HG03565 (cell line): Measurements from ENCODE around the gene TMEM14C.
"Not testable (repeated sequence)": the region's sequence is repeated elsewhere in the genome, so short reads cannot be mapped to it uniquely, and the experiment has no call there.

ENCODE experiments used
- ATAC-seq: cut with Tn5 transposase; IDR thresholded peaks from one replicate; pipeline ENCODE4 v1.9.1; 2021; ENCODE audit warnings: mild to moderate bottlenecking, moderate library complexity; ENCODE audit not compliant: unreplicated experiment

Gene TMEM14C

DNA sequence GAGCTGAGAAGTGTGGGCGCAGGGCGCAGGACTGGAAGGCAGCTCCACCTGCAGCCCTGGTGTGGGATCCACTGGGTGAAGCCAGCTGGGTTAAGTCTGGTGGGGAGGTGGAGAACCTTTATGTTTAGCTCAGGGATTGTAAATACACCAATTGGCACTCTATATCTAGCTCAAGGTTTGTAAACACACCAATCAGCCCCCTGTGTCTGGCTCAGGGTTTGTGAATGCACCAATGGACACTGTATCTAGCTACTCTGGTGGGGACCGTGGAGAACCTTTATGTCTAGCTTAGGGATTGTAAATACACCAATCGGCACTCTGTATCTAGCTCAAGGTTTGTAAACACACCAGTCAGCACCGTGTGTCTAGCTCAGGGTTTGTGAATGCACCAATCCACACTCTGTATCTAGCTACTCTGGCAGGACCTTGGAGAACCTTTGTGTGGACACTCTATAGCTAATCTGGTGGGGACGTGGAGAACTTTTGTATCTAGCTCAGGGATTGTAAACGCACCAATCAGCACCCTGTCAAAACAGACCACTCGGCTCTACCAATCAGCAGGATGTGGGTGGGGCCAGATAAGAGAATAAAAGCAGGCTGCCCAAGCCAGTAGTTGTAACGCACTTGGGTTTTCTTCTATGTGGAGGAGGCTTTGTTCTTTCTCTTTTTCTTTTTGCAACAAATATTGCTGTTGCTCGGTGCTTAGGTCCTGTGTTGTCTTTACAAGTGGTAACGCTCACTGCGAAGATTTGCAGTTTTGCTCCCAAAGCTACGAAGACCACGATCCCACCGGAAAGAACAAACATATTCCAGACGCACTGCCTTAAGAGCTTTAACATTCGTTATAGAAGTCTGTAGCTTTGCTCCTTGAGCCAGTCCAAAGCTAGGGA, 1.7 kb upstream of the TMEM14C start:
- not testable (repeated sequence) for ATAC-seq

DNA sequence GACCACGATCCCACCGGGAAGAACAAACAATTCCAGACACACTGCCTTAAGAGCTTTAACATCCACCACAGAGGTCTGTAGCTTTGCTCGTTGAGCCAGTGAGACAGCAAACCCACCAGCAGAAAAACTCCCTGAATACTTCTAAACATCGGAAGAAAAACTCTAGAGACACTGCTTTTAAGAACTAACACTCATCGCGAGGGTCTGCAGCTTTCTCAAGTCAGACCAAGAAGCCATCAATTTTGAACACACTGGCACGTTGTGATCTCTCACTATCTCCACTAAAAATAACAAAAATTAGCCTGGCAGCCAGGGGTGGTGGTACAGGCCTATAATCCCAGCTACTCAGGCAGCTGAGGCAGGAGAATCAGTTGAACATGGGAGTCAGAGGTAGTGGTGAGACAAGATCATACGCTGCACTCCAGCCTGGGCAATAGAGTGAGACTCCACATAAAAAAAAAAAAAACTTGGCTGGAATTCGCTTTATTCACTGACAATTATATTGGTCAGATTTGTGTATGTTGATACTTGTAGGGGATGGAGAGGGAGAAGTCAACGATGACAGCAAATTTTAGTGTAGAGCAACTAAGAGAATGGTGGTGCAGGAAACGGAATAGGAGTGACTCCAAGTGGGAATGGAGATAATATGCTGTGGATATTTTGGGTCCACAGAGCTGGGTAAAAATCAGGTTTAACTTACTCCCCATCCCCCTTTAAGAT, 860 bp upstream of the TMEM14C start:
- no peak for ATAC-seq

DNA sequence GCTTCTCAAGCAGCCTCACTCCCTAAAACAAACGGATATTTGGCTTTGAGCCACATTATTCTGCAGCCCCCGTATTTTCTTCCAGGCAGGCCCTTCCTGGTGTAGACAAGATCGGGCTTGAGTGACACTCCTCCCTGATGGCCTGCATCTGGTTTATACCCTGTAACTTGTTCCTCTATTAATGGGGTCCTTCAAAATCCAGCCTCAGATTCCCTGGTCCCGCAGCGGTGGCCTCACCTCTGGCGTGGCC, 375 bp upstream of the TMEM14C start:
- no peak for ATAC-seq

DNA sequence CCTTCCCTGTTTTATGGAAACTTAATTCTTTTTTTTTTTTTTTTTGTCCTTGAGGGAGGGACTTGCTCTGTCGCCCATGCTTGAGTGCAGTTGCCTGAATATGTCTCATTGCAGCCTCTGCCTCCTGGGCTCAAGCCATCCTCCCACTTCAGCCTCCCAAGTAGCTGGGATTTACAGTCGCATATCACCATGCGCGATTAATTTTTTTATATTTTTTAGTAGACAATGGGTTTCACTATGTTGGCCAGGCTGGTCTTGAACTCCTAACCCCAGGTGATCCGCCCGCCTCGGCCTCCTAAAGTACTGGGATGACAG, 654 bp downstream of the TMEM14C start:
- no peak for ATAC-seq

DNA sequence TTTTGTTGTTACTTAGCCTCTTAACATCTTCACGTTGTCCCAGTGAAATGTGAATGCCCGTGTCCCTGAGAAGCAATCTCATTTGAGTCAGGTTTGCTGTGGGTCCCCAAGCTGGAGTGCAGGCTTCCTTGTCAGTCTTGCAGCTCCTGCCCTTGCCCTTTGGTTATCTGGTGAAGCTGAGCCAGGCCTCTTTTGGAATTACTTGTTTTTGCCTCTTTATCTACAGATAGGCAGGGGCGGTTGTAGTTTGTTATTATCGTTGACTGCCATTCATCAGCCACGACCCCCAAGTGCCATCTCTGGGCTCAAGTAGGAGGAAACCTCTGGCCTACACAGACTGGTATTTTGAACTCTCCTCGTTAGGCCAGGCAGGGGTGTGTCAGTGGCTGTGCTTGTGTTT, 2.2 kb downstream of the TMEM14C start:
- no peak for ATAC-seq

DNA sequence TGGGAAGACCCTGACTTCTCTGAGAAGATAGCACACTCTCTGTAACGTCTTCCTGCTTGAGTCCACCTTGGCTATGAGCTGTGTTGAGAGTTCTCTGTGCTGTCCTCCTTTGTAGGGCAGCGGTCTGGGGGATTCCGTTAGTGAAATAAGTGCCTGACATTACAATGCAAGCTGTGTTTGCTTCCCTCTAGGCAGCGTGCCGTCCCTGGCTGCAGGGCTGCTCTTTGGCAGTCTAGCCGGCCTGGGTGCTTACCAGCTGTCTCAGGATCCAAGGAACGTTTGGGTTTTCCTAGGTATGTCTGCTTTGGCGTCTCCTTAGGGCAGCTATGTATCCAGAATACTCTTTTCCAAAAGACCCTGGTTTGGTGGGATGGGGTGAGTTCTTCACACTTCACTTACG, 2.8 kb downstream of the TMEM14C start:
- ATAC-seq: no peak

DNA sequence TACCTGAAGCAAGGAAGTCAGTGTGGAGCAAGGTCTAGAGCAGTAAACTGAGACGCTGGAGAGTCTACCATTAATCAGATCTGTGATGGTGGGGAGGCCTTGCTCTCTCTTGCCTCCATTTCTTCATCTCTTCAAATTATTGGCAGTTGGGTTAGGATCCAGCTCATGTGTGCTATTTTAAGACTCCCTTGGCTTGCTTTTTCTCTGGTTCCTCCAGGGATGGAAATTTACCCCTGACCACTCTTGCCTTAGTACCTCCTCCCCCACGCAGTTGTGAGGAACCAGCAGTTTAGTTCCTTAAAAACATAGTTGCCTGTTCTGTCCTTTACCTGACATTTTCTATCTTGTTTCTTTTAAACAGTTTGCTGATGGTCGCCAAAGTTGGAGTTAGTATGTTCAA, 7.4 kb downstream of the TMEM14C start:
- no peak for ATAC-seq

DNA sequence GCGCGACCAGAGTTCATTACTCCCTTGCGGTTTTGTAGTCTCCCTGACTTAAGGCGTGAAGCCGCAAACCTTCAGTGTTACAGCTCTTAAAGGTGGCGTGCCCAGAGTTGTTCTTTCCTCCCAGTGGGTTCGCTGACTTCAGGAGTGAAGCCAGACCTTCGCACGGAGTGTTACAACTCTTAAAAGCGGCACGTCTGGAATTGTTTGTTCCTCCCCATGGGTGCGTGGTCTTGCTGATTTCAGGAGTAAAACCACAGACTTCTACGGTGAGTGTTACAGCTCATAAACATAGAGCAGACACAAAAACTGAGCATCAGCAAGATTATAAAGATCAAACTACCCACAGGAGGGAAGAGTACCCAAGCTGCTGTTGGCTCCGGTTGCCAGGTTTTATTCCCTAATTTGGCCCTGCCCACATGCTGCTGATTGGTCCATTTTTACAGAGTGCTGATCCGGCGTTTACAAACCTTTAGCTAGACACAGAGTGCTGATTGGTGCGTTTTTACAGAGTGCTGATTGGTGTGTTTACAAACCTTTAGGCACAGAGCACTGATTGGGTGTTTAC, 10.4 kb downstream of the TMEM14C start:
- no peak for ATAC-seq

DNA sequence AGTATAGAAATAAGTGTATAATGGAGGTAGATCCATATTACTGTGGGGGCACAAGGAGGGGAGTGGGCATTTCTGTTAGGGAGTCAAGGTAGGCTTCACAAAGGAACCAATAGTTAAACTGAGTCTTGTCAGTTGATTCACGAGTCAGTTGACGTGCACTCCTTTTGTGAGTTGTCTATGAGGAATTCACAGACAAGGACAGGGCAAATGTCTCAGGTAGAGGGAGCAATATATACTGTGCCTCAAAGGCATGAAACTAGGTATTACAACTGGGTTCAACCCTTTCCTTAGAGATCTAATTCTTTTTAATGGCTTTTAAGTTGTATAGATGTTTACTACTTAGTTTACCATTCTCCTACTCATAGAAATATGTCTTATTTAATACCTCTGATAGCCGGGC, 11.0 kb downstream of the TMEM14C start:
- ATAC-seq: no peak

DNA sequence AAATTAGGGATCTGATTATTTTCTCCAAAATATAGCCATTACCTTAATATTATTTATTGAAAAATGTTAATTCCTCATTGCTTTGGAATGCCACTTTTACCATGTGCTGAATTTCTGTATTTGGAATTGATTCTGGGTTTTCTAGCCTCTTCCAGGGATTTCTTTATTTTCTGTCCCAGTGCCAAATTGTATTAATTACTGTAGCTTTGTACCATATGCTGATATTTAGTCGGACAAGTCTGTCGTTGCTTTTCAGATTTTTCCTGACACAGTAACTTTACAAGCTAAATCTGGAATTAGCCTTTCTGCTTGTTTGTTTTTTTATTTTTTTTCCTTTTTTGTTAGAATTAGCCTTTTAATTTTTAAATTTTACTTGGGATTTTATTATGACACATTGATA, 13.9 kb downstream of the TMEM14C start:
- no peak for ATAC-seq

DNA sequence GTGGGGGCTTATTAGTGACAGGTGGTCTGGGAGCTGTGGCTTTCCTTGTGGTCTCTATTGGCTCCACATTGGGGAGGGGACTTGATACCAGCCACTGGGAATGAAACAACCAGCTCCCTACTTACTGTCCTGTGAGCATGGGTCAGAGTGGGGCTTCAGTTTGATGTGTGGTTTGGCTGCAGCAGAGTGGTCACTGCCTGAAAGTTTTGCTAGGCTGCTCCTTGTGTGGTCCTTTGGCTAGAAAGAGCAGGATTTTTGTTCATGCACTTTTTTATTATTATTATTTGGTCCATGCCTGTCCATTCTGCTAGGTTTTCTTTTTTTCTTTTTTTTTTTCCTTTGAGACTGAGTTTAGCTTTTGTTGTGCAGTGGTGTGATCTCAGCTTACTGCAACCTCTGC, 17.2 kb downstream of the TMEM14C start:
- ATAC-seq: no peak

DNA sequence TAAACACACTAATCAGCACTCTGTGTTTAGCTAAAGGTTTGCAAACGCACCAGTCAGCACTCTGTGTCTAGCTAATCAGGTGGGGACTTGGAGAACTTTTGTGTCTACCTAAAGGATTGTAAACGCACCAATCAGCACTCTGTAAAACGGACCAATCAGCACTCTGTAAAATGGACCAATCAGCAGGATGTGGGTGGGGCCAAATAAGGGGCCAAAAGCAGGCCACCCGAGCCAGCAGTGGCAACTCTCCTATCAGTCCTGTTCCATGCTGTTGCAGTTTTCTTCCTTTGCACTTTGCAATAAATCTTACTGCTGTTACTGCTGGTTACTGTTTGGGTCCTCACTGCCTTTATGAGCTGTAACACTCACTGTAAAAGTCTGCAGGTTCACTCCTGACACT, 18.8 kb downstream of the TMEM14C start:
- not testable (repeated sequence) for ATAC-seq

DNA sequence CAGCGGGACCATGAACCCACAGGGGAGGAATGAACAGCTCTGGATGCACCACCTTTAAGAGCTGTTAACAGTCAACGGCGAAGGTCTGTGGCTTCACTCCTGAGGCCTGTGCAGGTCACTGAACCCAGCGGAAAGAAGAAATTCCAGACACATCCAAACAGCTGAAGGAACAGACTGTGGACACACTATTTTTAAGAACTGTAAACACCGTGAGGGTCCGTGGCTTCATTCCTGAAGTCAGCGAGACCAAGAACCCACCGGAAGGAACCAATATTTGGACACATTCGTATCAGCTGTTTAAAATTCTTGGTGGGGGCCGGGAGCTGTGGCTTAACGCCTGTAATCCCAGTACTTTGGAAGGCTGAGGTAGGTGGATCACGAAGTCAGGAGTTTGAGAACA, 19.4 kb downstream of the TMEM14C start:
- no peak for ATAC-seq

DNA sequence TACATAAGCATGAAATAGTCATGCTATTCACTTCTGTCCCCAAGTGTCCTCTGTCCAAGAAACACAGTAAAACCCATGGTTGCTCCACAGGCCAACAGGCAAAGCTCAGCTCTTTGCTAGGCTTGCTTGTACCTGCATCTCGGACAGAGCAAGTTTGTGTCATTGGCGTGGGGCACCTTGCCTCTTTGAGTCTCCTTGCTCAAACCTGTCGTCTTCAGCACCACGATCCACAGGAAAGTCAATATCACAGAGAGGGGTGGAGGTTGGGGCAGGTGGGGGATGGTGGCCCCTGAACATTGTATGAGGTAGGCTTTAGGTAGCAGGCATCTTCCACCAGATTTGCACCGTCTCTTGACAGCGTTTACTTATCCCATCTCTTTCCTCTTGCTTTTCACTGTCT, 20.6 kb downstream of the TMEM14C start:
- no peak for ATAC-seq

DNA sequence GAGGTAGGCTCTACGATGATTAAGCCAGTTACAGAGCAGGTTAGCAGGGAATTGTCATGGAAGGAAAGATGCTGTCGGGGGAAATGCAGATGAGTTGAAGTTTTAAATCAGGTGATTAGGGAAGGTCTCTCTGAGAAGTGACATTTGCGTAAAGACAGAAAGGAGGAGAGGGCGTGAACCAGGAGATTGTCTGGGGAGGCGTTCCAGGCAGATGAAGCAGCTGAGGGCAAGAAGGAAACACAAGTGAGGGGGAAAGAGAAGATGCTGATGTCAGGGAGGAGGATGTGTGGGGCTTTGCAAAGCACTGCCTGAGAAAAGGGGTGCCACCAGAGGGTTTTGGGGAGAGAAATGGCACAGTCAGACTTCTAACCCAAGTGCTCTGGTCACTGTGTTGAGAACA, 22.2 kb downstream of the TMEM14C start:
- no peak for ATAC-seq

DNA sequence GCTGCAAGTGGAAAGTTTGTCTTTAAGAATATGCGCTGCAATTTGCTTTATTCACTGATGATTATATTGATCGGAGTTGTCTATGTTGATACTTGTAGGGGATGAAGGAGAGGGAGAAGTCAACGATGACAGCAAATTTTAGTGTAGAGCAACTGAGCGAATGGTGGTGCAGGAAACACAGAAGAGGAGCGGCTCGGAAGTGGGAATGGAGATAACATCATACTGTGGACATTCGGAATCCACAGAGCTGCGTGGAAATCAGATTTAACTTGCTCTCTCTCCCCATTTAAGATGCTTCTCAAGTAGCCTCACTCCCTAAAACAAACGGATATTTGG, 24.0 kb downstream of the TMEM14C start:
- no peak for ATAC-seq

DNA sequence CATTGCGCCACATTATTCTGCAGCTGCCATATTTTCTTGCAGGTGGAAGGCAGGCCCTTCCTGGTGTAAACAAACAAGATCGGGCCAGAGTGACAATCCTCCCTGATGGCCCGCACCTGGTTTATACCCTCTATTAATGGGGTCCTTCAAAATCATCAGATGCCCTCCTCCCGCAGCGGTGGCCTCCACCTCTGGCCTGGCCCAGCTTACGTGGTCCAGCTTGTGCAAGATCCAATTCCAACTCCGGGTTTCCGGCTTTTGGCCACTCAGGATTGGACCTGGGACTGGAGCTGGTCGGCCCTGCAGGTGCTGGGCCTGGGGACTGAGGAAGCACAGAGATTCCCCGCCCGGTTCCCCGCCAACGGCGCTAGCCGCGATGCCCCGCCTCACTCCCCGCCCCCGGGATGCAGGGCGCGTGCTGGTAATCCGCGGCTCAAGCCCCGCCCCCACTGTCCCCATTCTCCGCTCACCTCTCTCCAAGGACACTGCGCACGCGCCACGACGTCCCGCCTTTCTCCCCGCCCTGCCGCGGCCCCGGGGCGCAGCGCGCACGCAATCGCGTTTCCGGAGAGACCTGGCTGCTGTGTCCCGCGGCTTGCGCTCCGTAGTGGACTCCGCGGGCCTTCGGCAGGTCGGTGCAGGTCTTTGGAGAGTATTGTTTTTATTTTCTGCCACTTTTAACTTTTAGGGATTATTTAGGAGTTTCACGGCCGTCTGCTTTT, 24.5 kb downstream of the TMEM14C start, which contains the start of gene TMEM14B:
TMEM14B (plus strand) TSS at position 555 of the 722 bp plus-strand sequence. CDS start 1,441 bp downstream, outside the sequence.
- ATAC-seq: peak; percentile 91

DNA sequence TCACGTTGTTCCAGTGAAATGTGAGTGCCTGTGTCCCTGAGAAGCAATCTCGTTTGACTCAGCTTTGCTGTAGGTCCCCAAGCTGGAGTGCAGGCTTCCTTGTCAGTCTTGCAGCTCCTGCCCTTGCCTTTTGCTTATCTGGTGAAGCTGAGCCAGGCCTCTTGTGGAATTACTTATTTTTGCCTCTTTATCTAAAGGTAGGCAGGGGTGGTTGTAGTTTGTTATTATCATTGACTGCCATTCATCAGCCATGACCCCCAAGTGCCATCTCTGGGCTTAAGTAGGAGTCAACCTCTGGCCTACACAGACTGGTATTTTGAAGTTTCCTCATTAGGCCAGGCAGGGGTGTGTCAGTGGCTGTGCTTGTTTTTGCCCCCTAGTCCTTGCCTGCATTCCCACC, 26.9 kb downstream of the TMEM14C start:
- ATAC-seq: no peak

DNA sequence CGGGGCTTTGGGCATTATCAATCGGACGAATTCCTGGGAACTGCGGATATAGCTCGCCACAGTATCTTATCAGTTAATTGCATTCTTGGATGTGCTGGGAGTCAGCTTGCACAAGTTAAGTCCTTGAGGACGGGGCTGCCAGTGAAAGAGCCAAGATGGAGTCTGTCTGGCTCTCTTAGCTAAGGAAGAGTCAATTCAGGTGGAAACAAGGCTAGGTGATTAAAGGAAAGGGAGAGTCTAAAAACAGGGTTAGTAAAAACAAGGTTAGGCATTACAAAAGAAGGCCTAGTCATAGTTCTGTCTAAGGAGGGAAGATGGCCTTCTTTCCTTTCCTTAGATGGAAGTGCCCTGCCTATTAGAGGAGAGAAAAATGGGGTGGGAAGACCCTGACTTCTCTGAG, 27.7 kb downstream of the TMEM14C start:
- ATAC-seq: not testable (repeated sequence)

DNA sequence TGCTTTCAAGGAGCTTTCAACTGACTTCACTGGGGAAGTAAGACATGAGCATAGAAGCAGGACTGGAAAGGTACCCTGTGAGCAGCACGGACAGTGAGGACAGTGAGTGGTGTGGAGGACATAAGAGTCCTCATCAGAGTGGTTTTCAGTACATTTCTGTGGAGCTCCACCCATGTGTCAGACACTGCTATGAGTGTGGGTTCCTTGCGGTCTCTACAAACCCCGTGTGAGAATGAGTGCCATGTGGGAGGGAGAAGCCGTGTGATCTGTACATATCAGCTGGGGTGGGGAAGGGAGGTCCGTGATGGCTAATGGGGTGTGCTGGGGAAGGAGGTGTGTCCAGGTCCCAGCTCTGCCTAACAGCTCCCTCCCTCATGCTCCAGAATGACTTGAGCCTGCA, 28.9 kb downstream of the TMEM14C start:
- ATAC-seq: not testable (repeated sequence)

DNA sequence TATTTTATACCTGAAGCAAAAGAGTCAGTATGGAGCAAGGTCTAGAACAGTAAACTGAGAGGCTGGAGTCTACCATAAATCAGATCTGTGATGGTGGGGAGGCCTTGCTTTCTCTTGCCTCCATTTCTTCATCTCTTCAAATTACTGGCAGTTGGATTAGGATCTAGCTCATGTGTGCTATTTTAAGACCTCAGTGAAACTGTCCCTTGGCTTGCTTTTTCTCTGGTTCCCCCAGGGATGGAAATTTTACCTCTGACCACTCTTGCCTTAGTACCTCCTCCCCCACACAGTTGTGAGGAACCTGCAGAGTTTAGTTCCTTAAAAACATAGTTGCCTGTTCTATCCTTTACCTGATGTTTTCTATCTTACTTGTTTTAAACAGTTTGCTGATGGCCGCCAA, 33.2 kb downstream of the TMEM14C start:
- no peak for ATAC-seq

DNA sequence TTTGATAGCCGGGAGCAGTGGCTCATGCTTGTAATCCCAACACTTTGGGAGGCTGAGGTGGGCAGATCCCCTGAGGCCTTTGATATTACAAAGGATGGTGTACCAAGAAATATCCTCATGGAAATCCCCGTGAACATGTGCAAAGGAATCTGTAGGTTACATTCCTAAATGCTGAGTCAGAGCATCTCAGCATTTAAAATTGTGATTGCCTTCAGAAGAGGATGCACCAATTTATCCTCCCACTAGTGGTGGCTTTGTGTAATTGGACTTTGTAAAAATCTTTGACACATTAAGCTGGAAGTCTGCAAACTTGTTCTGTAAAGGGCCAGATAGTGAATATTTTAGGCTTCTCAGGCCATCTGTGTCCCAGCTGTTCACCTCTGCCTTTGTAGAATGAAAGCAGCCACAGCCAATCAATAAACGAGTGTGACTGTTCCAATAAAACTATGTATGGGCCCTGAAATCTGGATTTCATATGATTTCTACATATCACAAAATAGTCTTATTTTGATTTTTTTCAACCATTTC, 36.5 kb downstream of the TMEM14C start:
- ATAC-seq: peak; percentile 49
